Stimulated activated CD8-positive, alpha-beta memory T cell treated with anti-CD3 and anti-CD28 coated beads, Interleukin-15, amount 100 ng/mL, for 1 hour (primary cell): ENCODE results near the gene XPNPEP2.
A peak's percentile ranks its signal among the peaks of the same experiment; 100 is the strongest.
"Not testable (repeated sequence)": the region's sequence is repeated elsewhere in the genome, so short reads cannot be mapped to it uniquely, and the experiment has no call there.

Source experiments
- DNase-seq: peaks from one replicate; pipeline ENCODE4 v3.0.0-alpha.2; 2020; ENCODE audit warnings: low read depth

The XPNPEP2 gene

DNA sequence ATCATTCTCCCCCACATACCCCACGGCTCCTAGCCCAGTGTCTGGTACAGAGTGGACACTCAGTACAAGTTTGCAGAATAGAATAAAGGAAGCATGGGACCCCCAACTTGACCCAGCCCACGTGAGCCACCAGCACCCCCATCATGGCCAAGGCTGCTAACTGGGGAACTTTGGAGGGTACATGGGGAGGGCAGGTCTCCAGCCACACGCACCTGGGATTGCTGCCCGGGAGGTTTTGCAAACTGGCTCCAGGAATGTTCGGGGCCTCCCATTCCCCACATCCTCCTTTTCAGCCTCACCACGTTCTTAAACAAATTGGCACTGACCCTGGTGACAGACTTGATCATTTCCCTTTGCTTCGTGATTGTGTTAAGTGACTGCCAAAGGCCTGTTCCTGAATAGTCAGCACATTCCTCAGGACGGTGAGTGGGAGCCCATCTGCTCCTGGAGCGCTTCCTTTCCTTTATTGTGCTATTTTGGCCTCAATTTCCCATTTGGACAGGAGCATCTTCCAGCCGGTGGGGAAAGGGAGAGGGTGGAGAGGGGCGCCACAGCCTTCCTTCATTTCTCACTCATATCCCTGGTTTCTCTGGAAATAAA, 18.7 kb upstream of the XPNPEP2 start:
- no peak for DNase-seq

DNA sequence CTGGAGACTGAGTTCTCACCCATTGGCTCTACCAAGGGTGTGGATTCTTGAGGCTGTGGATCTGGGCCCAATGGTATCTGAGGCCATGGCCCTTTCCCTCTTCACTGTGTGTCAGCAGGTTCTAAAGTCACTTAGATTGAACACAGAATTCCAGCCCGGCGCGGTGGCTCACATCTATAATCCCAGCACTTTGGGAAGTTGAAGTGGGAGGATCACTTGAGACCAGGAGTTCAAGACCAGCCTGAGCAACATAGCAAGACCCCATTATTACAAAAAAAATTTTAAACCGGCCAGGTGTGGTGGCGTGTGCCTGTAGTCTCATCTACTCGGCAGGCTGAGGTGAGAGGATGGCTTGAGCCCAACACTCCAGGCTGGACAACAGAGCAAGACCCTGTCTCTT, 18.0 kb upstream of the XPNPEP2 start:
- no peak for DNase-seq

DNA sequence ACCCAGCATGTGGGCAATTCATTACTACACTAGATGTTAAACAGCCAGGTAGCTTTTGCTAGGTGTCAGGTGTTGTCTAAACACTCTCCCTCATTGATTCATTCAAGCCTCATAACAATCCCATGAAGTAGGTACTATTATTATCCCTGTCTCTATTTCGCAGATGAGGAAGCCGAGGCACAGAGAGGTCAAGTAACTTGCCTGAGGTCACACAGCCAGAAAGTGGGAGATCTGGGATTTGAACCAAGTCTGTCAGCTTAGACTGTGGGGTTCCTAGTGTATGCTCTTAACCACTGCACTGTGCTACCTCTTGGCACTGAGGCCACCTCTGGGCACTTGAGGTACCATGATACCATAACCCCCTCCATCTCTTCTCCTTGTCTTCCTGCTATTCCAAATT, 17.4 kb upstream of the XPNPEP2 start:
- DNase-seq: no peak

DNA sequence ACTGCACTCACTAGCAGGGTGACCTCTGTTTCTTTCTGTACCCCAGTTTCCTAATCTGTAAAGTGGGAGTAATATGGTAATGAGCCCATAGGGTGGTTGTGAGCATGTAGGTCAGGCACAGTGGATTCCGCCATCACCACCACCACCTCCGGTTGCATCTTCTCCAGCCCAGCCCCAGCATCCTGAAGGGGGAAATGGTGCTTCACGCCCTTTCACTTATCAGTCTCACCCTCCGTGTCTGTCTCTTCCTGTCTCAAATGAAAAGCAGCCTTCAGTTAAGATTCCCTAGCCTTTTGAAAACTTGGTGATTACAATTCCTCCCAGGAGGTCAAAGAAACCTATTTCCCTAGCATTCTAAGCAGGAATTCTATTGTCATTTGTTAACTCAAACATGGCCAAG, 16.9 kb upstream of the XPNPEP2 start:
- no peak for DNase-seq

DNA sequence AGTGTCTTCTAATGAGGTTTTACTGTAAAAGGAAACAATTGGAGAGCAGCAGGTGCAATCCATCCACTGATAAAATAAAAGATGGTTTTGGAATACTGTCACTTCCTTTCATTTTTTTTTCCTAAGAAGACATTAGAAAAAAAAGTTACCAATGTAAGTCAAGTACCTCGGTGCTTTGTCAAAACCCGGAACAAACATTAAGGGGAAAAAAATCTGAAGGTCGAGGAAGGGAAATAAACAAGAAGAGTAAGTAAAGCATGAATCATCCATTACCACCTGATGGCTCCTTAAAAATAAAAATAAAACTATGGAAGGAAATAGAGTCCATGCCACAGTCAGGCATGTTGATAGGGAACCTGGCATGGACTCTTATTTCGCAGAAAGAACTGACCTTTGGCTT, 15.3 kb upstream of the XPNPEP2 start:
- no peak for DNase-seq

- DNase-seq: no peak
These were observed 14.0 kb upstream of the XPNPEP2 start for GRCh38 chrX:129724754-129725153.

DNA sequence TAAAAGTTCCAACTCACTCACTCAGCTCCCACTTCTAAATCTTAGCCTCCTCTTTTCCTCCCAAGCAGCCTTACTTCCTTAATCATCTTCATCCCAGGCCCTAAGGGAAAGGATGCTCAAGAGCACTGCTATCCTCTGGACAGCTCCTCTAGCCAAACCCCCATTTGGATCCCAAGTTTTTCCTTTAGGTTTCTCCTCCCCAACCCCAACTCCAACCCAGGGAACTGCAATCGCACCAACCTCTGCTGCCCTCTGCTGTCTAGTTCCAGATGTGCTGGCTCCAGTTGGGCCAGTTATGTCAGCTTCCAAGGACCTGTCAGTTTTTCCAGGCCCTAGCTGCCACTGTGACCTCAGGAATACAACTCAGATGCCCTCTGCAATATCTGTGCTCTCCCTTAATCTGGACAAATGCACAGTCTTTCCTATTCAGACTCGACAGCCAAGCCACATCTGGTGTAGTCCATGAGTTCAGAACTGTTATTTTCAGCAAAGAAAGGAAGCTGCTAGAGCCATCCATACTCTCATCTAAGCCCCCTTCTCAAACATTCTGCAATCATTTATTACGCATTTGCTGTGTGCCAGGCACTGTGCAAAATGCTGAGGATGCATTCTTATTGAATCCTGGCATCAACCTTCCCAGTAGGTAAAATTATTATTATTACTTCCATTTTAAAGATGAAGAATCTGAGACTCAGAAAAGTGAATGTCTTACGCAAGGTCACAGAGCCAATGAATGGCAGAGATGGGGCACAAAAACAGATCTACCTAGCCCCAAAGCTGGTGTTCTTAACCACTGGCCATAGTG, 12.3 kb upstream of the XPNPEP2 start:
- peak; percentile 13 for DNase-seq

DNA sequence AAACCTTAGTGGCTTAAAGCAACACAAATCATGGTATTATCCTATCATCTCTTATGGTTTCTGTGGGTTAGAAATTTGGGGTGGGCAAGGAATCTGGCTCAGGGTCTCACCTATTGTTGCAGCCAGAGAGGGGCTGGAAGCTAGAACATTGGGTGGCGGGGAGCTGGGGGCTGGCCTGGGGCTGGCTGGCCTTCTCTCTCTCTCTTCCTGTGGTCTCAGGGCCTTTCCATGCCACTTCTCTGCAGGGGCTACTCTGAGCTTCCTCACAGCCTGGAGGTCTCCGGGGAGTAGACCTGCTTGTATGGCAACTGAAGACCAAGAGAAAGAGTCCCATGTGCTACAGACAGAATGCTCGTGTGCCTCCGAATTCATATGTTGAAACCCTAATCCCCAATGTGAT, 10.7 kb upstream of the XPNPEP2 start:
- no peak for DNase-seq

- DNase-seq: no peak
These were observed 7.6 kb upstream of the XPNPEP2 start for GRCh38 chrX:129731228-129731627.

DNA sequence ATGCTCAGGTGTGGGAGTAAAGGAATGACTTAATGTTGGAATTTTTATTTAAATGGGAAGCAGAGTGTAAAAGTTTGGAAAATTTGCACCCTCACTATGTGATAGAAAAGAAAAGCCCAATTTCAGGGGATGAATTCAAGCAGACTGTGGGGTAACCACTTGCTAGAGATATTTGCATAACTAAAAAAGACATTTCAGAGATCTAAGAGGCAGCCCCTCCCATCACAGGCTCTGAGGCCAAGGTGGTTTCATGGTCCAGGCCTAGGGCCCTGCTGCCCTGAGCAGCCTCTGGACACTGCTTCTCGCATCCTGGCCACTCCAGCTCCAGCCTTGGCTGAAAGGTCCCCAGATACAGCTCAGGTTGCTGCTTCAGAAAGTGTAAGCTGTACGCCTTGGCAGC, 5.9 kb upstream of the XPNPEP2 start:
- DNase-seq: no peak

- no peak for DNase-seq
These were observed 5.4 kb upstream of the XPNPEP2 start for GRCh38 chrX:129733335-129733734.

- no peak for DNase-seq
These were observed 2.3 kb upstream of the XPNPEP2 start for GRCh38 chrX:129736491-129736890.

DNA sequence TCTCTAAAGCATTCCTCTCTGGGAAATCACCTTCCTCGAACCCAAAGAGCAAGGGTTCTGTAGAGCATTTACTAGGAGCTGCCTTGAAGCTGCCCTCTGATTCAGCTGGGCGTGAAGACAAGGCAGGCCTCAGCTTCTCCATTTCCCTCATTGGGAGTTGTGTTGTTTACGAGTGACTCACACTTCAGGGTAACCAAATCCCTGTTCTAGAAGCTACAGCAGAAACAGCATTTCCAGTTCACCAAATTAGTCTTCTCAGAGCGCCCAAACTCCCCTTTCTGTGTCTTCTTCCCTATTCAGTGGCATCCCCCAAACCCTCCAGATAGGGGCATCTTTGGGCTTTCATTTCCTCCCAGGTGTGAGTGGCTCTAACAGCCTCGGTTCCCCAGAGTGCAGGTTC, 863 bp upstream of the XPNPEP2 start:
- DNase-seq: no peak

GRCh38 chrX:129739578-129739977, 799 bp downstream of the XPNPEP2 start:
- DNase-seq: no peak

DNA sequence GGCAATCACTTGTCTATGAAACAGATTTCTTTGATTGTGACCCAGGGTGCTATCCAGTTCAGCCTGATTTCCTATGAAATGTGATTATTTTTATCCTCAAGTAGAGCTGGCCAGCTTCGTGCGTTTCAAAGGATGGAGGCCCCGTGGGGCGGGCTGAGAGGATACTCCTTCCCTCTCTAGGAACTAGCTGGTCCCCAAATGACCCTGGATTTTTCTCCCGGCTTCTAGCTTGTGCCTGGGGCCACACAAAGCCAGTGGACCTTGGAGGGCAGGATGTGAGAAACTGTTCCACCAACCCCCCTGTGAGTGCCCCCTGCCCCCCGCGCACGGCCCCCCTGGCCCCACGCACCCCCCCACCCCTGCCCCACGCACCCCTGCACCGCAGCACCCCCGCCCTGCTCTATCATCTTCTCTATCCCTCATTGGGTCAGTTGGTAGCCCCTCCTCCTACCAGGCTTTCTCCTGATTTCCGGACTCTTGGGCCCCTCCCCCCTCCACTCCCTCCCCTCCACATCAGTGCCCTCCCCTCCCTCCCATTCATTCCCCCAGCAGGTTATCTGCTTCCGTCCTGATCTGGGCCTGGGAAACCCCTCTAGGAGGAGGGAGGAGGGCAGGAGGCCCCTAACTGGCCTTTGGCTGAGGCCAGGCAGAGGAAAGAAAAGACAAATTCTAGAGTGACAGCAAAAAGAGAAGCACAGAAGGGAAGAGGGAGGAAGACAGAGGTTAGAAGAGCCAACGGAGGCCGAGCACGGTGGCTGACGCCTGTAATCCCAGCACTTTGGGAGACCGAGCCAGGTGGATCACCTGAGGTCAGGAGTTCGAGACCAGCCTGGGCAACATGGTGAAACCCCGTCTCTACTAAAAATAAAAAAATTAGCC, 3.3 kb downstream of the XPNPEP2 start:
- no peak for DNase-seq

- not testable (repeated sequence) for DNase-seq
These were observed 4.0 kb downstream of the XPNPEP2 start for GRCh38 chrX:129742759-129743152.

DNA sequence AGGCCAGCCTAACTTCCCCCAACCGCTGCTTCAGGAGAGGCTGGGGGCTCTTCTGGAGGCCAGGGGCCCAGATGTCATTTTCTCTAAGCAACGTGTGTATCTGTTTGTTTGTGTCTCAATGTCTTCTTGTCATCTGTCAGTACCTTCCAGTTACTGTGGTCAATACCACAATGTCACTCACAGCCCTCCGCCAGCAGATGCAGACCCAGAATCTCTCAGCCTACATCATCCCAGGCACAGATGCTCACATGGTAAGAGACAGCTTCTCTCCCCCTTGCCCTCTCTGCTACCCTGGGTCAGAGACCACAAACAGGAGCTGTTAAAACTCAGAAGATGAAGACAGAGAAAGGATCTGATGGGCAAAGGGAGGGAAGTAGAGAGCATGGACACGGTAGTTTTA, 5.0 kb downstream of the XPNPEP2 start:
- no peak for DNase-seq

GRCh38 chrX:129744861-129745321, 6.1 kb downstream of the XPNPEP2 start:
- DNase-seq: no peak

GRCh38 chrX:129746557-129747470, 8.0 kb downstream of the XPNPEP2 start:
- DNase-seq: no peak

DNA sequence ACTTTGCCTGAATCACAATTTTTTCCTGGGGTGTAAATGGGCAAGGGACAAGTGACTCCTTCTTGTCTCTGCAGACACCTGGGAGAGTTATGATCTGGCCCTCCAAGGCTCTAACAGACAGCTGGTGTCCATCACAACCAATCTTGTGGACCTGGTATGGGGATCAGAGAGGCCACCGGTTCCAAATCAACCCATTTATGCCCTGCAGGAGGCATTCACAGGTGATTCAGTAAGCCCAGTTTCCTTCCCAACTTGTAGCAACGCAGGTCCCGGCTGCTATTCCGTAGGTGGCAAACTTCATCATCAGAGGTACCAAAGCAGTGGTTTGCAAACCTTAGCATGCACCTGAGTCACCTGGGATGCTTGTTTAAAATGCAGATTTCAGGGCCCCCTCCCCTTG, 8.8 kb downstream of the XPNPEP2 start:
- DNase-seq: no peak

DNA sequence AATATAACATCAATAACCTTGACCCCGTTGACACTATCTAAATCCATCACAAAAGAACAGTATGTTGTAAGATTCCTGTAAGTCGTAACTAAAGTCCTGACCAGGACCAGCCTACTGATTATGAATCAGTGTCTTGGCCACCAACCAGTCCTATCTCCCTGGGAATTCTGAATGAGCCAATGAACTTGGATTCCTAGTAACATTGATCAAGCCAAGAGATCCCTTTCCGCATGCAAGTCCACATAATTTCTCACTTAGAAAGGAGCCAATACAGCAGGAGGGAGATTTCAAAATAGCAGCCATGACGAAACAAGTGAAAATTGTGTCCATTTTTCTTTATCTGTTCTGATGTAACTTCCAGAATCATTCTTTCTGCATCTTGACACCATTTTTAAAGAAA, 9.5 kb downstream of the XPNPEP2 start:
- DNase-seq: no peak

DNA sequence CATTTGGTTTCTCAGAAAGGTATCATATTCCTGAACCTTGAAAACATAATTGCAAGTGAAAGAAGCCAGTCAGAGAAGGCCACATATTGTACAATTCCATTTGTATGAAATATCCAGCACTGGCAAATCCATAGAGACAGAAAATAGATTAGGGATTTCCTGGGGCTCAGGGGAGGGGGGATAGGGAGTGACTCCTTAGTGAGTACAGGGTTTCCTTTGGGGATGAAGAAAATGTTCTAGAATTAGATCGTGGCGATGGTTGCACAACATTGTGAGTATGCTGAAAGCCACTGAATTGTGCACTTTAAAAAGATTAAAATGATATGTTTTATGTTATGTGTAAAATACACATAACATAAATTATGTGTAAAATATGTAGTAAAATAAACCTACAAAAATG, 10.3 kb downstream of the XPNPEP2 start:
- no peak for DNase-seq
